ENCODE results near the gene DACH1. TPM values are rescaled to one million over a fixed set of nuclear protein-coding genes. Genes with fewer than 3 reads are reported as not detected.
"Not testable (repeated sequence)": the region's sequence is repeated elsewhere in the genome, so short reads cannot be mapped to it uniquely, and the experiment has no call there.

The DACH1 gene
- total RNA-seq, 2 experiments from 2014 or later: not detected

GRCh38 chr13:71861769-71862458, 5.1 kb downstream of the DACH1 start:
- H3K36me3 Mint-ChIP-seq: peaks cover 2% of the 10 kb centered on the region
- H3K27me3 Mint-ChIP-seq: peaks cover 51% of the 10 kb centered on the region
- POLR2A ChIA-PET: no interaction called here
- ATAC-seq (ENCODE audit: low read depth) (no peak), DNase-seq (no peak)
- no peak overlapping the region for H3K27ac Mint-ChIP-seq
- peaks cover 14% of the 10 kb centered on the region for H3K4me1 Mint-ChIP-seq
- H3K9me3 Mint-ChIP-seq: no peaks in the 10 kb centered on the region
- H3K4me3 Mint-ChIP-seq: no peak overlapping the region

DNA sequence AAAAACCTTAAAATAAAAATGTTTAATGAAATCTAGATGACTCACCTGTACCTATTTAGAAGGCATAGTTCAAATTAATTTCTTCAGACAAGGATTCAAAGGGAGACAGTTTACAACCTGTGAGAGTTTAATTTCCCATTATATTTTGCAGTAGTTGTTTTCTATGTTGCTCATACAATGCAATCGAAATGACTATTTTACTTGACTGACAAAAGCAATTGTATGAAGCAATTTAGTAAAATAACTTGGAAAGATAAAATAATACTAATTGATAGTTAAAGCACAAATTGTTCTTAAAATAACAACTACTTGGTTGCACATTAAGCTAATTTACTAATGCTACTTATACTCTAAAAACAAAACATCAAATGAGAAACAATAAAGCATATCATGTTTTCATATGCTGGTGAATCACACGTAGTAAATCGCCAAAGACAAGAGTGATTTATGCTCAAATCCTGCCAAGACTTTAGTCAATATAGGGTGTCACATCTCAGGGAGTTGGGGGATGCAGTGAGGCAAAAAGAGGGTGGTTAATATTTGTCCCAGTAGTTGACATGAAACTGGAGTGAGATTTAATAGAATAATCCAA, 6.4 kb downstream of the DACH1 start:
- Mint-ChIP-seq H3K4me3 (no peak overlapping the region), H3K9me3 (no peaks in the 10 kb centered on the region), H3K27me3 (peaks cover 41% of the 10 kb centered on the region), H3K36me3 (peaks cover 2% of the 10 kb centered on the region), H3K27ac (no peak overlapping the region), H3K4me1 (peaks cover 10% of the 10 kb centered on the region)
- no peak for ATAC-seq (ENCODE audit: low read depth)
- DNase-seq: no peak
- POLR2A ChIA-PET: no interaction called here

DNA sequence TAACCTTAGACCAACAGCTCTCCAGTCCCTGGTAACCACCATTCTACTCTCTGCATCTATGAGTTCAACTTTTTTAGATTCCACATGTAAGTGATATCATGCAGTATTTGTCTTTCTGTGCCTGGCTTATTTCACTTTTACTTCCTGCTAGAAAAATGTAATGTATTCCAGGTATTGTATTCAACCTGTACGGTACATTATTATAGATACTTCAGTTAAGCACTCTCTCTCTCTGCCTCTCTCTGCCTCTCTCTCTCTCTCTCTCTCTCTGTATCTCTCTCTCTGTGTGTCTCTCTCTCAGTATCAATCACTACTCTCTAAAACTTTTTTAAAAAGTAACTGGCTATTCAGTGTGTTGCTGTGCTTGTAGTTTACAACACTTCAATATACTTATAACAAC, 8.4 kb downstream of the DACH1 start:
- DNase-seq (no peak), ATAC-seq (ENCODE audit: low read depth) (no peak)
- Mint-ChIP-seq H3K4me1 (no peaks in the 10 kb centered on the region), H3K9me3 (no peaks in the 10 kb centered on the region), H3K36me3 (no peaks in the 10 kb centered on the region), H3K4me3 (no peak overlapping the region), H3K27ac (no peak overlapping the region), H3K27me3 (peaks cover 28% of the 10 kb centered on the region)
- POLR2A ChIA-PET: no interaction called here

DNA sequence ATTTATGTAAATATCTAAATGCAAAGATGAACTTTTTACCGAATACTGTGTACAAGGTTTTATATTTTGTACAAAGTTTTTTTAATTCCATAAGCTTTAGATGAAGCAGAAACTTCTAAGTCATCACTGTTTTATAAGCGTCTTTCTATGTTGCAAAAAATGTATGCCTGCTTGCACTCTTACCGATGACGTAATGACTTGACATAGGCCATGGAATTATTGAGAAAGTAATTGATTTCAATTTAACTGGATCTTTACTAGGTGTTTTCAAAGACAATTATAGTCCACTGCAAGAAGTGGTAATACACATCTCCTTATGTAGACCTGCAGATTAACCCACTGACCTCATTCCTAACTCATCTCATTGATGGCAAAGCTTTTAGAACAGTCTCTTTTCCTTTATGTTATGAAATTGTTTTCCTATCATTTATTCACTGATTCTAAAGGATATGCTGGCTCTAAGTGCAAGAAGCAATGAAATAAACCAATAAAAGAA, 10.4 kb downstream of the DACH1 start:
- ATAC-seq (ENCODE audit: low read depth) (no peak), DNase-seq (no peak)
- no peak overlapping the region for H3K27ac Mint-ChIP-seq
- H3K9me3 Mint-ChIP-seq: no peaks in the 10 kb centered on the region
- H3K4me1 Mint-ChIP-seq: no peaks in the 10 kb centered on the region
- H3K27me3 Mint-ChIP-seq: peaks cover 15% of the 10 kb centered on the region
- POLR2A ChIA-PET: no interaction called here
- H3K36me3 Mint-ChIP-seq: no peaks in the 10 kb centered on the region
- no peak overlapping the region for H3K4me3 Mint-ChIP-seq

- Mint-ChIP-seq H3K36me3 (no peaks in the 10 kb centered on the region), H3K9me3 (no peaks in the 10 kb centered on the region), H3K27me3 (peaks cover 7% of the 10 kb centered on the region), H3K27ac (no peak overlapping the region), H3K4me1 (no peaks in the 10 kb centered on the region), H3K4me3 (no peak overlapping the region)
- no peak for ATAC-seq (ENCODE audit: low read depth)
- POLR2A ChIA-PET: no interaction called here
- DNase-seq: no peak
Observed at GRCh38 chr13:71854401-71854800, 12.6 kb downstream of the DACH1 start.

GRCh38 chr13:71853725-71854124, 13.3 kb downstream of the DACH1 start:
- H3K4me3 Mint-ChIP-seq: no peak overlapping the region
- H3K9me3 Mint-ChIP-seq: no peaks in the 10 kb centered on the region
- H3K27ac Mint-ChIP-seq: no peak overlapping the region
- peaks cover 5% of the 10 kb centered on the region for H3K27me3 Mint-ChIP-seq
- POLR2A ChIA-PET: no interaction called here
- H3K36me3 Mint-ChIP-seq: no peaks in the 10 kb centered on the region
- no peak for ATAC-seq (ENCODE audit: low read depth)
- H3K4me1 Mint-ChIP-seq: no peaks in the 10 kb centered on the region
- DNase-seq: no peak

DNA sequence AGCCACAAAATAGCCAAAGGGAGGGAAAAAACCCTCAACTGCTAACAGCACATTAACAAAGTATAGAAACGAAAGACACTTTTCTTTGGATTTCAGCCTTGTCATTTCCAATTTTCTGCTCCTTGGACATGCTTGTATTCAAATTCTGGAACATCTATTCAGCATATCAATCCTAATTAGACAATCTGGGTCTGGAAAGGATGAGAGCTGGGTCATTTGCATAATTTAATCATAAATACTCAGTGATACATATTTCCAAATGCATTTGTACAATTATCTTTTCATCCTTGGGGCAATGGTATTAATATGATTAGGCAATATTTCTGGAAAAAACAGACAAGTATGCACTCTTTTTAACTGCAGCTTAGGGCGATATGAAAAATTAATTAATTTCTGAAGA, 14.3 kb downstream of the DACH1 start:
- POLR2A ChIA-PET: no interaction called here

GRCh38 chr13:71851498-71852409, 15.2 kb downstream of the DACH1 start:
- no peaks in the 10 kb centered on the region for H3K36me3 Mint-ChIP-seq
- H3K4me1 Mint-ChIP-seq: no peaks in the 10 kb centered on the region
- peaks cover 3% of the 10 kb centered on the region for H3K27me3 Mint-ChIP-seq
- no peak overlapping the region for H3K27ac Mint-ChIP-seq
- H3K4me3 Mint-ChIP-seq: no peak overlapping the region
- H3K9me3 Mint-ChIP-seq: no peaks in the 10 kb centered on the region
- ATAC-seq (ENCODE audit: low read depth): no peak
- no peak for DNase-seq
- POLR2A ChIA-PET: no interaction called here

More for the DNA sequence above, 14.3 kb downstream of the DACH1 start:
- Mint-ChIP-seq H3K27ac (no peak overlapping the region), H3K4me1 (no peaks in the 10 kb centered on the region), H3K9me3 (no peaks in the 10 kb centered on the region), H3K36me3 (no peaks in the 10 kb centered on the region), H3K27me3 (peaks cover 3% of the 10 kb centered on the region), H3K4me3 (no peak overlapping the region)
- ATAC-seq (ENCODE audit: low read depth): no peak
- no peak for DNase-seq

DNA sequence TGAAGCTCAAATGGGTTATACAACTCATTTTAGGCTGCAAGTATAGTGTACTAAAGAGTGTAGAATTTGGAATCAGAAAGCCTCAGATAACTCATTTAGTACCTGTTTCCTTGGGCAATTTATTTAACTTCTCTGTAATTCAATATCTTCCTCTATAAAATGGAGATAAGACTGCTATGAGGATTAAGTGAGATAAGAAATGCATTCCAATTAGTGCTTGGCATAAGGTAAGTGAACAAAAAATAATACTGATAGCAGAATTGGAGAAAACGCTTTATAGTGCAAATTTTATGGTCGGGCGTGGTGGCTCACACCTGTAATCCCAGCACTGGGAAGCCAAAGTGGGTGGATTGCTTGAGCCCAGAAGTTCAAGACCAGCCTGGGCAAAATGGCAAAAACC, 25.0 kb downstream of the DACH1 start:
- ATAC-seq (ENCODE audit: low read depth) (no peak), DNase-seq (no peak)
- POLR2A ChIA-PET: no interaction called here
- no peaks in the 10 kb centered on the region for H3K36me3 Mint-ChIP-seq
- H3K4me1 Mint-ChIP-seq: no peaks in the 10 kb centered on the region
- no peaks in the 10 kb centered on the region for H3K27me3 Mint-ChIP-seq
- H3K4me3 Mint-ChIP-seq: no peak overlapping the region
- peaks cover 2% of the 10 kb centered on the region for H3K9me3 Mint-ChIP-seq
- no peak overlapping the region for H3K27ac Mint-ChIP-seq

GRCh38 chr13:71838842-71839241, 28.2 kb downstream of the DACH1 start:
- Mint-ChIP-seq H3K4me3 (no peak overlapping the region), H3K27ac (no peak overlapping the region), H3K4me1 (no peaks in the 10 kb centered on the region), H3K9me3 (peaks cover 2% of the 10 kb centered on the region), H3K27me3 (no peaks in the 10 kb centered on the region), H3K36me3 (no peaks in the 10 kb centered on the region)
- DNase-seq: no peak
- no peak for ATAC-seq (ENCODE audit: low read depth)
- POLR2A ChIA-PET: no interaction called here

DNA sequence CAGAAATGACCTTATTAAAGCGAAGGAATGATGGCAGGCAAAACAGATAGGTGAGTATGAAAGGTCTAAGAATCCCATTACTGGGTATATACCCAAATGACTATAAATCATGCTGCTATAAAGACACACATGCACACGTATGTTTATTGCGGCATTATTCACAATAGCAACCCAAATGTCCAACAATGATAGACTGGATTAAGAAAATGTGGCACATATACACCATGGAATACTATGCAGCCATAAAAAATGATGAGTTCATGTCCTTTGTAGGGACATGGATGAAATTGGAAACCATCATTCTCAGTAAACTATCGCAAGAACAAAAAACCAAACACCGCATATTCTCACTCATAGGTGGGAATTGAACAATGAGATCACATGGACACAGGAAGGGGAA, 29.4 kb downstream of the DACH1 start:
- ATAC-seq (ENCODE audit: low read depth); H3K36me3 Mint-ChIP-seq; DNase-seq; H3K27ac Mint-ChIP-seq; H3K9me3 Mint-ChIP-seq; H3K4me3 Mint-ChIP-seq; POLR2A ChIA-PET; H3K27me3 Mint-ChIP-seq; H3K4me1 Mint-ChIP-seq: not testable (repeated sequence)

DNA sequence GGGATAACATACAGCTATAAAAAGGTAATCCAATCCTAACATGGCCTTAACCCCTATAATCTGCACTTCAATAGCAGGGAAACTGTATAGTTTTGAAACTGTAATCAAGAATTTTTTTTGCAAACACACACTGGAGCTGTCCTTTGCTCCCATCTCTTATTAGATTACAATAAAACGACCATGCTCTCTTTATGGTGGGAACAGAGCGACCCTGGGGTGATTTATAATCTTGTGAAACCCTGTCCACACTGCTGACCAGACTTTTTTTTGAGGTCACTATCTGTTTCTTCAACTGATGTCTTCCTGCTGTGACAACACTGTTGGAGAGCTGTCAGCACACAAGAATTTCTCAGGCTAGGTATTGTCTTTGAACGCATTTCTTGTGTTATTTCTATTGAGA, 35.3 kb downstream of the DACH1 start:
- H3K27ac Mint-ChIP-seq: no peak overlapping the region
- ATAC-seq (ENCODE audit: low read depth) (no peak), DNase-seq (no peak)
- POLR2A ChIA-PET: no interaction called here
- peaks cover 4% of the 10 kb centered on the region for H3K27me3 Mint-ChIP-seq
- no peaks in the 10 kb centered on the region for H3K9me3 Mint-ChIP-seq
- no peaks in the 10 kb centered on the region for H3K36me3 Mint-ChIP-seq
- no peaks in the 10 kb centered on the region for H3K4me1 Mint-ChIP-seq
- no peak overlapping the region for H3K4me3 Mint-ChIP-seq

- no peaks in the 10 kb centered on the region for H3K36me3 Mint-ChIP-seq
- H3K4me1 Mint-ChIP-seq: no peaks in the 10 kb centered on the region
- no peak overlapping the region for H3K27ac Mint-ChIP-seq
- H3K27me3 Mint-ChIP-seq: peaks cover 4% of the 10 kb centered on the region
- H3K4me3 Mint-ChIP-seq: no peak overlapping the region
- DNase-seq (no peak), ATAC-seq (ENCODE audit: low read depth) (no peak)
- POLR2A ChIA-PET: no interaction called here
- H3K9me3 Mint-ChIP-seq: no peaks in the 10 kb centered on the region
Observed at GRCh38 chr13:71830736-71831135, 36.3 kb downstream of the DACH1 start.

DNA sequence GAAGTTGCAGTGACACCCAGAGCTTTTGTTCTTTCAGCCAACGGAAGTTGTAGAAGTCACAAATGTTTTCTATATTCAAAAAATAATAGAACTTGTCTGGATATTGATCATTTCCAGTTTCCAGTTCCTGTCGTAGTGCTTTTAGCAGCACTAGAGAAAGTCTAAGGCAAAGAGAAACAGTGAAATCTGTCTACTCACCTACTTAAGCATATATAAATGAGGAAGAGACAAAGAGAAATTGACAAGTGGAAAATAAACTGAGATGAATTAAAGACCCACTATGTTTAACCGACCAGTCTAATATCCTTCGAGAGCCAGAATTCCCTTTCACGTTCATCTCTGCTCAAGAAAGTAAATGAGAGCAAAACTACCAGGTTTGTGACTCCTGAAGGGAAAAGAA, 36.7 kb downstream of the DACH1 start:
- Mint-ChIP-seq H3K4me1 (no peaks in the 10 kb centered on the region), H3K27me3 (peaks cover 4% of the 10 kb centered on the region), H3K36me3 (no peaks in the 10 kb centered on the region), H3K27ac (no peak overlapping the region), H3K4me3 (no peak overlapping the region), H3K9me3 (no peaks in the 10 kb centered on the region)
- POLR2A ChIA-PET: no interaction called here
- DNase-seq (no peak), ATAC-seq (ENCODE audit: low read depth) (no peak)
